Measurements from ENCODE around the gene APBB3. TPM values are rescaled to one million over a fixed set of nuclear protein-coding genes. Genes with fewer than 3 reads are reported as not detected.
"Not testable (repeated sequence)": the region's sequence is repeated elsewhere in the genome, so short reads cannot be mapped to it uniquely, and the experiment has no call there.

APBB3 gene
- total and polyA plus RNA-seq, 9 donors: 13.1 to 47.6 (median 36.1) TPM

DNA sequence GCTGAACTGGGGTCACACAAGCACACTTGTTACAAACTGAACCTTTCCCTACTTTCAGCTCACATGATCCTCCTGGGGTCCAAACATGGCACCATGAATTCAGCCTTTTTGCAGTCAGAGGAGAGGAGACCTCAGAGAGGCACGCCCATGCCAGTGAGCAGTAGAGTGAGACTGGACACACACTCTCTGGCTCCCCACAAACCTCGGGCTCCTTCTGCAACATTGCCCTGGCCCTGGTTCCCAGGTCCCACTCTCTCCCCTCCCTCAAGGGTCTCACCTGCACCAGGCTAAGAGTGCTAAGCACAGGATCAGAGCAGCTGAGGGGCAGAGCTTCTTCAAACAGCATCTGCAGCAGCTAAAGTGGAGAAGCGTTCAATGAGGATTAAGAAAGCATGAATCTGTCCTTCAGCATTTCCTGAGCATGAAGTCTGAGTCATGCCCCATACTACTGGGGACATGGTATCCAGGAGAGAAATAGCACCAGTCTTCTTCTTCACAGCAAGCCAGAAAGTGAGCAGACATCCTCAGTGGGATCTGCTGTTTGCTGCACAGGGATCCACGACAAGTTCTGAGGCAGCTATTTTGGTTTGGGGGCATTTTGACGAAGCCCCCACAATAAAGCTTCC is 27.5 kb upstream of the APBB3 start:
- DNase-seq: no peak
- Histone ChIP-seq H3K4me3 (no peak overlapping the region), H3K4me1 (ENCODE audit: insufficient read depth) (peaks cover 19% of the 10 kb centered on the region), H3K9me3 (no peaks in the 10 kb centered on the region), H3K36me3 (no peaks in the 10 kb centered on the region), H3K27ac (no peak overlapping the region), H3K27me3 (no peaks in the 10 kb centered on the region)
- TF ChIP-seq EP300 (IDR thresholded peaks at IDR 0.05) (no peak), POLR2A (IDR thresholded peaks at IDR 0.05) (no peak)
- TF ChIP-seq, protein P1, sequence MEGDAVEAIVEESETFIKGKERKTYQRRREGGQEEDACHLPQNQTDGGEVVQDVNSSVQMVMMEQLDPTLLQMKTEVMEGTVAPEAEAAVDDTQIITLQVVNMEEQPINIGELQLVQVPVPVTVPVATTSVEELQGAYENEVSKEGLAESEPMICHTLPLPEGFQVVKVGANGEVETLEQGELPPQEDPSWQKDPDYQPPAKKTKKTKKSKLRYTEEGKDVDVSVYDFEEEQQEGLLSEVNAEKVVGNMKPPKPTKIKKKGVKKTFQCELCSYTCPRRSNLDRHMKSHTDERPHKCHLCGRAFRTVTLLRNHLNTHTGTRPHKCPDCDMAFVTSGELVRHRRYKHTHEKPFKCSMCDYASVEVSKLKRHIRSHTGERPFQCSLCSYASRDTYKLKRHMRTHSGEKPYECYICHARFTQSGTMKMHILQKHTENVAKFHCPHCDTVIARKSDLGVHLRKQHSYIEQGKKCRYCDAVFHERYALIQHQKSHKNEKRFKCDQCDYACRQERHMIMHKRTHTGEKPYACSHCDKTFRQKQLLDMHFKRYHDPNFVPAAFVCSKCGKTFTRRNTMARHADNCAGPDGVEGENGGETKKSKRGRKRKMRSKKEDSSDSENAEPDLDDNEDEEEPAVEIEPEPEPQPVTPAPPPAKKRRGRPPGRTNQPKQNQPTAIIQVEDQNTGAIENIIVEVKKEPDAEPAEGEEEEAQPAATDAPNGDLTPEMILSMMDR (IDR thresholded peaks at IDR 0.05): no peak
- 80 to 88% (median 82%) methylated on average over 5 of the region's 5 CpGs for WGBS, 3 donors
- intact Hi-C loops (cut with DNase I): no loop called here

DNA sequence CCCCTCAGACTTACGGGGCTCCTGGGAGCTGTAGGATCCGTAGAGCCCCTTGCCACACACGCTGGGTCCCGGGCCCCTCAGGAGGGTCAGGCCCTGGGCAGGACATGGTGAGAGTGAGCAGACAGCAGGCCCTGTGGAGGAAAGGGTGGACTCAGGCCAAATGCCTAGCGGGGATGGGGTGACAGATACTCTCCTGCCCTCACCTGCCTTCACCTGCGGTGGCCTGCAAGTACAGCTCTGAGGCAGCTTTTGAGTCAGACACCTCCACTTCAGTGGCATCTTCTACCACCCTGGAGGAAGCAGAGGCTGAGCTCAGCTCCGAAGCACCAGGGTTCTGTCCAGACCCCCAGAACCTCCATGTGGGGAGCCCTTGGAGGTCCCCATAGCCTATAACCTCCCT is 26.5 kb upstream of the APBB3 start:
- H3K4me1 ChIP-seq (ENCODE audit: insufficient read depth): peaks cover 10% of the 10 kb centered on the region
- H3K36me3 ChIP-seq: no peaks in the 10 kb centered on the region
- no peak for TF ChIP-seq EP300 (IDR thresholded peaks at IDR 0.05)
- no peaks in the 10 kb centered on the region for H3K27me3 ChIP-seq
- no peaks in the 10 kb centered on the region for H3K9me3 ChIP-seq
- no peak overlapping the region for H3K4me3 ChIP-seq
- 86 to 93% (median 92%) methylated on average over 7 of the region's 7 CpGs for WGBS, 3 donors
- no peak for DNase-seq
- H3K27ac ChIP-seq: no peak overlapping the region
- intact Hi-C loops (cut with DNase I): no loop called here

DNA sequence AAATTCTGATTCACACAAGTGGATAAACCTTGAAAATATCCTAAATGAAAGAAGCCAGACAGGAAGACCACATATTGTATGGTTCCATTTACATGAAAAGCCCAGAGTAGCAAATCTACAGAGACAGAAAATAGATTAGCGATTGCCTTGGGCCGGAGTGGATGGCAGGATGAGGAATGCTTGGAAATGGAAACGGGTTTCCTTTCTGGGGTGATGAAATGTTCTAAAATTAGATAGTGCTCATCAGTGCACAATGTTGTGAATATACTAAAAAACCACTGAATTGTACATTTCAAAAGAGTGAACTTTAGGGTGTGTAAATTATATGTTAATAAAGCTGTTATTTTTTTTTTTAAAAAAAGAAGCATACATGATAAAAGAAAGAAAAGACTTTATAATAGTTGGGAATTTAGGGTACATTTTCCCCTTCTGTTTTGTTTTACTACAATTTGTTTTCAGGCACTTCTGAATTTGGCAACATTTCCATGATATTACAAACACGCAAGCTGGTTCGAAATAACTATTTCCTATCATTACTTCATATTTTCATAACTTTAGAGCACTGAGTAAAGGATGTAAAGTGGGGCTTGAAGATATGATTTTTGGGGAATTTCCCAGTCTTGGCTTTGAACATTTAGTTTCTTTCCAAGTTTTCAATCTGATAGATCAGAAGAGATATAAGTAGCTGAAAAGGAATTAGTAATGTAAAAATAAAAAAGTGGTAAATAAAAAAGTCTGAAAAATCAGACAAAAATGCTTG is 24.1 kb upstream of the APBB3 start:
- H3K9me3 ChIP-seq: no peaks in the 10 kb centered on the region
- no peak for TF ChIP-seq POLR2A (IDR thresholded peaks at IDR 0.05)
- no peak for TF ChIP-seq EP300 (IDR thresholded peaks at IDR 0.05)
- TF ChIP-seq, protein P1 (IDR thresholded peaks at IDR 0.05): no peak
- peaks cover 3% of the 10 kb centered on the region for H3K4me1 ChIP-seq (ENCODE audit: insufficient read depth)
- H3K36me3 ChIP-seq: no peaks in the 10 kb centered on the region
- peak overlapping the region in 1 of 2 donors; percentile 26 for H3K27ac ChIP-seq
- H3K4me3 ChIP-seq: no peak overlapping the region
- intact Hi-C loops (cut with DNase I): no loop called here
- DNase-seq: no peak
- WGBS, 3 donors: 13 to 36% (median 16%) methylated on average over 5 of the region's 5 CpGs
- no peaks in the 10 kb centered on the region for H3K27me3 ChIP-seq

DNA sequence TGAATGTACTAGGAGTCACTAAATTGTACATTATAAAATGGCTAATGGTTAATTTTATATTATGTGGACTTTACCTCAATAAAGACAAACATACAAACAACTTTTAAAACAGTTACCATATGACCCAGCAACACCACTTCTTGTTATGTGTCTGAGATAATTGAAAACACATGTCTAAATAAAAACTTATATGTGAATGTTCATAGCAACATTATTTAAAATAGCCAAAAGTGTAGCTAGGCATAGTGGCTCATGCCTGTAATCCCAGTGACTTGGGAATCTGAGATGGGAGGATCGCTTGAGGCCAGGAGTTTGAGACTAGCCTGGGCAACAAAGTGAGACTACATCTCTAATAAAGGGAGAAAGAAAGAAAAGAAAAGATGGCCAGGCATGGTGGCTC is 23.1 kb upstream of the APBB3 start:
- H3K27ac ChIP-seq: no peak overlapping the region
- H3K9me3 ChIP-seq: no peaks in the 10 kb centered on the region
- H3K36me3 ChIP-seq: no peaks in the 10 kb centered on the region
- H3K27me3 ChIP-seq: no peaks in the 10 kb centered on the region
- intact Hi-C loops (cut with DNase I): no loop called here
- DNase-seq: no peak
- 89 to 96% (median 94%) methylated on average over 1 of the region's 1 CpG for WGBS, 3 donors
- peaks cover 3% of the 10 kb centered on the region for H3K4me1 ChIP-seq (ENCODE audit: insufficient read depth)
- H3K4me3 ChIP-seq: no peak overlapping the region
- TF ChIP-seq EP300 (IDR thresholded peaks at IDR 0.05) (no peak), POLR2A (IDR thresholded peaks at IDR 0.05) (no peak)
- TF ChIP-seq, protein P1 (IDR thresholded peaks at IDR 0.05): no peak

DNA sequence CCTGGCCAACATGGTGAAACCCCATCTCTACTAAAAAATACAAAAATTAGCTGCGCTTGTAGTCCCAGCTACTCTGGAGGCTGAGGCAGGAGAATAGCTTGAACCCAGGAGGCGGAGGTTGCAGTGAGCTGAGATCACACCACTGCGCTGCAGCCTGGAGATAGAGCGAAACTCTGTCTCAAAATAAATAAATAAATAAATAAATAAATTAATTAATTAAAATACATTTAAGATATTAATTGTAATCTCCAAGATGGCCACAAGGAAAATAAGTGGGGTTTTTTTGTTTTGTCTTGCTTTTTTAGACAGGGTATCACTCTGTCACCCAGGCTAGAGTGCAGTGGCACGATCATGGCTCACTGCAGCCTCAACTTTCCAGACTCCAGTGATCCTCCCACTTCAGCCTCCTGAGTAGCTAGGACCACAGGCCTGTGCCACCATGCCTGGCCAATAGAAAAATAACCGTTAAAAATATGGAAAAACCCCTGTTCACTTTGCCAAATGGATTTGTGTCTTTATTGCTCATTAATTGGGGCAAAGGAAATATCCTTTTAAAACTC is 14.9 kb upstream of the APBB3 start:
- H3K9me3 ChIP-seq; intact Hi-C loops (cut with DNase I); H3K4me3 ChIP-seq; H3K4me1 ChIP-seq (ENCODE audit: insufficient read depth); DNase-seq; H3K36me3 ChIP-seq; H3K27ac ChIP-seq; H3K27me3 ChIP-seq: not testable (repeated sequence)
- 92 to 95% (median 94%) methylated on average over 6 of the region's 6 CpGs for WGBS, 3 donors
